NCI-H345 (cell line): ENCODE results near the gene LDLRAD4.

ENCODE experiments used
- DNase-seq: peaks from one replicate; lab custom pipeline; 2025; lab: John Stamatoyannopoulos, UW

LDLRAD4 gene

GRCh38 chr18:13309031-13309747, 90.6 kb downstream of the LDLRAD4 start:
- DNase-seq = no peak

GRCh38 chr18:13309748-13310670, 91.4 kb downstream of the LDLRAD4 start:
- no peak for DNase-seq

GRCh38 chr18:13311193-13311592, 92.6 kb downstream of the LDLRAD4 start:
- DNase-seq = no peak

GRCh38 chr18:13312515-13312914, 94.0 kb downstream of the LDLRAD4 start:
- DNase-seq = no peak

GRCh38 chr18:13313006-13313686, 94.6 kb downstream of the LDLRAD4 start:
- DNase-seq = no peak

- no peak for DNase-seq
These were observed 96.4 kb downstream of the LDLRAD4 start for GRCh38 chr18:13315000-13315399.

- DNase-seq = no peak
These were observed 97.5 kb downstream of the LDLRAD4 start for GRCh38 chr18:13316063-13316462.

- DNase-seq = no peak
These were observed 99.2 kb downstream of the LDLRAD4 start for GRCh38 chr18:13317801-13318200.

GRCh38 chr18:13318731-13319501, 100.4 kb downstream of the LDLRAD4 start:
- DNase-seq = no peak

- DNase-seq = no peak
These were observed 101.1 kb downstream of the LDLRAD4 start for GRCh38 chr18:13319629-13320028.

- DNase-seq = no peak
These were observed 101.5 kb downstream of the LDLRAD4 start for GRCh38 chr18:13320096-13320495.

- DNase-seq = no peak
These were observed 102.4 kb downstream of the LDLRAD4 start for GRCh38 chr18:13320891-13321425.

GRCh38 chr18:13321923-13322322, 103.4 kb downstream of the LDLRAD4 start:
- no peak for DNase-seq

GRCh38 chr18:13323186-13323585, 104.6 kb downstream of the LDLRAD4 start:
- no peak for DNase-seq

GRCh38 chr18:13324880-13325279, 106.3 kb downstream of the LDLRAD4 start:
- DNase-seq = no peak

- no peak for DNase-seq
These were observed 109.7 kb downstream of the LDLRAD4 start for GRCh38 chr18:13328213-13328612.

- no peak for DNase-seq
These were observed 112.4 kb downstream of the LDLRAD4 start for GRCh38 chr18:13330996-13331395.

- no peak for DNase-seq
These were observed 113.3 kb downstream of the LDLRAD4 start for GRCh38 chr18:13331846-13332245.

GRCh38 chr18:13332874-13333273, 114.3 kb downstream of the LDLRAD4 start:
- no peak for DNase-seq

GRCh38 chr18:13335903-13336302, 117.3 kb downstream of the LDLRAD4 start:
- DNase-seq = no peak

GRCh38 chr18:13336841-13337240, 118.3 kb downstream of the LDLRAD4 start:
- DNase-seq = no peak

GRCh38 chr18:13337369-13337768, 118.8 kb downstream of the LDLRAD4 start:
- DNase-seq = no peak
